HL-60/S4 treated with retinoic acid at 250 ng/mL for 4 days and 3 days (cell line): ENCODE measurements around the gene SIRT5.

Source experiments
- in situ Hi-C: fragments of 300-500 bp; cut with MboI; formaldehyde crosslinking; loops from 2 replicates; pipeline ENCODE4 v1.7.0; 2022; ENCODE audit warnings: low sequenced_read_pairs

Gene SIRT5

DNA sequence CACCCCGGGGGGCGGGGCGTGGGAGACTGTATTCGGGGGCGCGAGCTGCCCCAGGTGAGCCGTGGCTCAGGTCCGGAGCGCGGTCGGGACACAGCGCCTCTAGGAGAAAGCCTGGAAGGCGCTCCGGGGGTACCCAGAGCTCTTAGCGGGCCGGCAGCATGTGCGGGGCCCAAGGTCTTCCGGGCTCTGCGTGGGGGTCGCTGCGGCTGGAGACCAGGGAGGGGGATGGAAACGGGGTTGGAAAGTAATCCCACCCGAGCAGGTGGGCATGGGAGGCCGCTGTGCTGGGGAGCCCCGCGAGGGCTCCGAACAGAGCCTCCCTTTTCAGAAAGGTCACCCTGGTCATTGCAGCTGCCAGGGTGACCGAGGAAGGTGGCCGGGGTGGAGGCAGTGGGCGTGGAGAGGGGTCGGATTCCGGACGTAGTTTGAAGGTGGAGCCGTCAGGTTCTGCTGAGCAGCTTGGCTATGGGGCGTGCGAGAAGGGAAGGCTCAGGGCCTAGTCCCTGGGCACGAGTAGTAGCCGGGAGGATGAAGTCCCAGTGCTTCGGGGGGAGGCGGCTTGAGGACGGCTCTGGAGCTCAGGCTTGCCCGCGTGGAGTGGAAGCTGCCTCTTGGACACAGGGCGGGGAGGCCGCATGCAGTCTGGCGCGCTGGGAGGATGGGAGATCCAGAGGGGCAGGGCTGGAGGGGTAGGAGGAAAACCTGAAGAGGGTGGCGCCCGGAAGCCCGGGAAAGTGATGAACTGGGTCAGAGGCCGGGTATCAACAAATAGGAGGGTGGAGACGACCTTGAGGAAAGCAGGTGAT lies at the start of gene SIRT5:
TSS of gene SIRT5 (plus strand) at position 31 of the 806 bp plus-strand sequence. CDS start 9,510 bp downstream, outside the sequence.
- in situ Hi-C loops: no loop called here

DNA sequence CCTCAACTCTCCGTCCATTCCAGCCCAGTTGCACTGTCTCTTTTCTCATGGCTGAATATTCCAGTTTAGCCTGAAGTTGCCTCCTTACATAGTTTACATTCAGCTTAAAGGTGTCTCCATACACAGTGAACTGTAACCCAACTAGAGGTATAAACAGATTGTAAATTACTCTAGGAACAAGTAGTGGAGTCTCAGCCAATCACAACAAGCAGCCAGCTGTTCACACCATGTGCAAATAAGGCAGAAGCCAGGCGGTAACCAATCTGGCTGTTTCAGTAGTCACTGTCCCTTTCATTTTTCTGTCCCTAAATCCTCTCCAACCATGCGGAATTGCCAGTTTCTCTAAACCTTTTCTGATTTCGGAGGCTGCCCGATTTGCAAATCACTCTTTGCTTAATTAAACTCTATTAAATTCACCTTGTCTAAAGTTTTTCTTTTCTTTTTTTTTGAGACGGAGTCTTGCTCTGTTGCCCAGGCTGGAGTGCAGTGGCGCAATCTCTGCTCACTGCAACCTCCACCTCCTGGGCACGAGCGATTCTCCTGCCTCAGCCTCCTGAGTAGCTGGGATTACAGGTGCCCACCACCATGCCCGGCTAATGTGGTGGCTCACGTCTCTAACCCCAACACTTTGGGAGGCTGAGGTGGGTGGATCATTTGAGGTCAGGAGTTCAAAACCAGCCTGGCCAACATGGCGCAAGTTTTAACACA lies 49.4 kb upstream of the SIRT5 start:
- in situ Hi-C loops: no loop called here

DNA sequence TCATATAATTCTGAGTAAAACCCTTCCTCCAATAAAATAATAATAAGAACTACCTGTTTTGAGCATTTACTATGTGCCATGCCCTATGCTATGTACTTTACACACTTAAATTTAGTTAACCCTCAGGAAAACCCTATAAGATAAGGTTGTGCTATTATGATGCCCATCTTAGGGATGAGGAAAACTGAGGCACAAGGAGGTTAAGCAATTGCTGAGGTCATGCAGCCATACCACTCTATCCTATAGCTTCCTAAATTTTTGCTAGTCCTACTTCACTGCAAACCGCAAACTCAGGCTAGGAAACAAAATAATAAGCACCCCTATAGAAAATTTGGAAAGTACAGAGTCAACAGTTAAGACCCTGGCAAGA lies 48.1 kb upstream of the SIRT5 start:
- in situ Hi-C loops: no loop called here

DNA sequence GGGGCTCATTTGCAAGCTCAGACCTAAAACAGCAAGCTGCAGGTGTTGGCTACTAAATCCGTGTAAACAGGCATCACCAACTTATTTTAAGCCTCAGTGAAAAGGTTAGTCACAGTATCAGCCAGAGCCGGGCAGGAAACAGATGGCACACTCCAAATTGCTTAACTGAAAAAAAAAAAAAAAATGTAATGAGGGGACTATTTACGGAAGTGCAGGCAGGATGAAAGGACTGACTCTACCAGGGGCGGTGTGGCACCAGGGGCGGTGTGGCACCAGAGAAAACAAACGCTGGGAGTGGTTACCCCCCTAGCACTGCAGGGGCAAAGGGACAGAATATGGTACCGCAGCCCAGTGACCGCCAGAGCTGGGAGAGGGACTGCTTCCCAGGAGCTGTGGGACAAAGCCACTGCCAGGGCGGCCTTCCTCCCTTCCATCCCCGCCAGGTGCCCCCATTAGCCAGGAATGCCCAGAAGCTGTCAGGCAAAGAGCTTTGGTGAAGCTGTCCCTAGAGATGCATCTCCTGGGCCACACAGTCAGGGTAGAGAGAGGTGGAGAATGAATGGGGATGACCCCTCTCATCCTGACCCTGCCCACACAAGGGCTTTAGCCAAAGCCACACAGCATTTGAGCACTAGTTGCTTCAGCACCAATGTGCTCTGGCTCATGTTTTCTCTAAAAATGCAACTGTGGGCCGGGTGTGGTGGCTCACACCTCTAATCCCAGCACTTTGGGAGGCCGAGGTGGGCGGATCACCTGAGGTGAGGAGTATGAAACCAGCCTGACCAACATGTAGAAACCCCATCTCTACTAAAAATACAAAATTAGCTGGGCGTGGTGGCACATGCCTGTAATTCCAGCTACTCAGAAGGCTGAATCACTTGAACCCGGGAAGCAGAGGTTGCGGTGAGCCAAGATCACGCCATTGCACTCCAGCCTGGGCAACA lies 47.4 kb upstream of the SIRT5 start:
- in situ Hi-C loops: no loop called here

DNA sequence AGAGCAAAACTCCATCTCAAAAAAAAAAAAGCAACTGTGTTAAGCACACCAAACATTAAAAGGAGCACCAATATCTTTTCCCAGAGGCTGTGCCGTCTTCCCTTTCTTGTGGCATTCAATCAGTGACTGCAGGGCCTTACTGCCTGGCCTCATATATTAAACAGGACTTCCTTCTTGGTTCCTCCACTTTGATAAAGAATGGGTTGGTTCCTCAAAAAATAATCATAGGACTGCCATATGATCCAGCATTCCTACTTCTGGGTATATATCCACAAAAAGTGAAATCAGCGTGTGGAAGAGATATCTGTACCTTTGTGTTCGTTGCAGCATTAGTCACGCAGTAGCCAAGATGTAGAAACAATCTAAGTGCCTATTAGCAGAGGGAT lies 46.7 kb upstream of the SIRT5 start:
- in situ Hi-C loops: no loop called here

DNA sequence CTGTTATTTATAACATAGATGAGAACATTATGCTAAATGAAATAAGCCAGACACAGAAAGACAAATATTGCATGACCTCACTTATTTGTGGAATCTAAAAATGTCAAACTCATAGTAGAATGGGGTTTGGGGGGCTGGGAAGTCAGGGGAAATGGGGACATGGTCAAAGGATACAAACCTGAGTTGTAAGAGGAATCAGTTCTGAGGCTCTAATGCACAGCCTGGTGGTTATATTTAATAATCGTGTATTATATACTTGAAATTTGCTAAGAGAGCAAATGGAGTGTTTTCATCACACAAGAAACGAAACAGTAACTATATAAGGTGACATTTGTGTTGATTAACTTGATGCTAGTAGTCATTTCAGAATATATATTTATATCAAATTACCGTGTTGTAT lies 46.2 kb upstream of the SIRT5 start:
- in situ Hi-C loops: no loop called here

DNA sequence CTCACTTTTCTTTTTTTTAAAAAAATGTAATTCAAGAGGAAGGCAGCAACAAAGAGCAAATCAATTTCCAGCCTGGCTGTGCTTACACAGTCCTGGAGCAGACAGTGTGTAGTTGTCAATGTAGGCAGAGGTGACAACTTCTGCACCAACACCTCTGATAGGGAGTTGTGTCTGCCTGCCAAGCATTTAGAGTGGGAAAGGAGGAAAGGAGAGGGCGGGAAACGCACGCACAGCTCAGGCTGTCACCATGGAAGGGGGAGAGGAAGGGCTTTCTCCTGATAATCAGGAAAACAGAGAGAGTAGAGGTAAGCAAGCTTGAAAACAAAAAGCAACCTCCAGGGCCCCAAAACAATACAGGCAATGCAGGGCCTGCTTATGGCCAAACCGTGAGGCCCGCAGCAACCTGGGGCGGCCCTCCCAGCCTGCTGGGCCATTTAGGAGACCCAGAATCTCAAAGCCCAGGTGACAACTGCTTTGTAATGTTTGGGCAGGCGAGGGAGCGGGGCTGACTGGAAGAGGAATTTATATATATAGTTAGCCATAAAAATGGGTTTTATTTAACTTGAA lies 45.5 kb upstream of the SIRT5 start:
- in situ Hi-C loops: no loop called here

DNA sequence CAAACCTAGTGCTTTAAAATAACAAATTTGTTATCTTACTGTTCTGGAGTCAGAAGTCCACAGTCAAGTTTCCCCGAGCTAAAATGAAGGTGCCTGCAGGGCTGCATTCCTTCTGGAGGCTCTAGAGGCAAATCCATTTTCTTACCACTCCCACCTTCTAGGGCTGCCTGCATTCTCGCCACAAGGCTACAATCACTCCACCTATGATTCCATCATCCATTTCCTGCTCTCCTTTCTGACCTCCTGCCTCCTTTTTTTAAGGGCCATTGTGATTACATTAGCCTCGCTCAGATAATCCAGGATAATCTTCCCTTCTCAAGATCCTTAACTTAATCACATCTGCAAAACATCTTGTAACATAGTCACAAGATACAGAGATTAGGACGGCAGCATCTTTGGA lies 42.4 kb upstream of the SIRT5 start:
- in situ Hi-C loops: no loop called here

DNA sequence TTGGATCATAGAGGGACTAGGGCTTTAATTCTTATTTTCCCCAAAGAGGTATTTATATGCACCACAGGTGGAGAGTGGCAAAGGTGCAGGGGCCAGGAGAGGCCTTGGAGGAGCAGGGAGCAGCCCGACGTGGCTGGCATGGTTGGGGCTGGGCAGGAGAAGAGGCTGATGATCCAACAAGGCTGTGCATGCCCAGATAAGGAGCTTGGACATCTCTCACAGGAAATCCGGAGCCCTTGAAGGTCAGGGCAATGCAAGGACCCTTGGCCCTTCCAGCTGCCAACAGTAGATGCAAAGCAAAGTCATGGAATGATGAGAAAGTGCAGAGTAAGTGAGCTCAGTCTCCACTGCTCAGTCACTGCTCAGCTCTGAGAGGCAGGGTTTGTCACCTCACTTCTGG lies 39.9 kb upstream of the SIRT5 start:
- in situ Hi-C loops: no loop called here

DNA sequence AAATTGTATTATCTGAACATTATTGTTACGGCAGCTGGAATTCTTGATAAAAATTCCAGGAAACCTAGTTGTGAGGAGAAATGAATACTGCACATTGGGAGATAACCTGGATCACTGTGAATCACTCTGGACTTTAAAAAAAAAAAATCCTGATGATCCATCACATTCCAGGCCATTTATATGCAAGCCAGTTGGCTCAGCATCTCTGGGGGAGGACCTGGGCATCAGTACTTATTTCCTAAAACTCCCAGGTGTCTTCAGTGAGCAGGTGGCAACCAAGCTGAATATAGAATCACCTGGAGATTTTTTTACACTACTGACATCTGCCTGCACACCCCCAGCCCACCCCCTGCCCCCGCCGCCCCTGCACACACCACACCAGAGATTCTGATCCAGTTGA lies 39.1 kb upstream of the SIRT5 start:
- in situ Hi-C loops: no loop called here

DNA sequence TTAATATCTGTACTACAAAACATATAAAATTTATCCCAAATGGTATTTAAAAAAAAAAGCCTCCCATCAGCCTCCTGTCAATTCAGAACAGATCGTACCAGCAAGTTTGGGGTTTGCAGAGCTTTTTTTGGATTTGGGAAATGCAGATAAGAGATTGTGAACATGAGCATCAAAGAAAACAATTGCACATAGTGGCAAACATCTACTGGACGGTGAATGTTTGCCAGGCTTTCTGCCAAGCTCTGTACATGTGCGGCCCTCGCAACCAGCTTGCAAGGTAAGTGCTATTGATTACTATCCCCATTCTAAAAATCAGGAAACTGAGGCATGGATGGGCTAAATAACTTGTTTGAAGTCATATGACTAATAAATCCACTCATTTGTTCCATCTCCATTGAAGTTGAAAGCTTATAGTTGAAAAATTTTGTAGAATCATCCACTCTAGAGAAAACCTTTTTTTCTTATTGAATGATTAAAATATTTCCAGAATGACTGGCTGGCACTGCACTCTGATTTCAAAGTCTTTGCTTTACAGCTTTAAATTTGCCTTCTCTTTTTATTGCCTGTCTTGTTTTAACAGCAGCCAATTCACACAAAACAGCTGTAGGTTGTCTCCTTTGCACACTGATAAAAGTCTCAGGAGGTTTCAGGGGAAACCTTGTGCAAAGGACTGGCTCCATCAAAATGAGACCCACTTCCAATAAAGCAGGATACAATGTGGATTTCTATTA lies 37.4 kb upstream of the SIRT5 start:
- in situ Hi-C loops: no loop called here

DNA sequence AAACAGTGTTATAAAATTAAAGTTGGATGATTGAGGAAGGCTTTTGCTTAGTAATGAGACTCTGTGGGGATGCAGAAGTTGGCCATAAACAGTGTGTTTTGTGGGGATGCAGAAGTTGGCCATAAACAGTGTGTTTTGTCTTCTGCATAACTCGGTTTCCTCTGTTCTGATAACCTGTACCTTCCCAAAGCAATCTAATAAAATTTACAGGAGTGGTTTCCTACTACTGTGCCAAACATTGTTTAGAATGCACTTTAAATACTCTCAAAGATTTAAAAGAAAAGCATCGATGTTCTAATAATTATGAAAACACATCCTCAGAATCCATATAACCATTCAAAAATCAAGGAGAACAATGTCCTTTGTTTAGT lies 36.9 kb upstream of the SIRT5 start:
- in situ Hi-C loops: no loop called here

DNA sequence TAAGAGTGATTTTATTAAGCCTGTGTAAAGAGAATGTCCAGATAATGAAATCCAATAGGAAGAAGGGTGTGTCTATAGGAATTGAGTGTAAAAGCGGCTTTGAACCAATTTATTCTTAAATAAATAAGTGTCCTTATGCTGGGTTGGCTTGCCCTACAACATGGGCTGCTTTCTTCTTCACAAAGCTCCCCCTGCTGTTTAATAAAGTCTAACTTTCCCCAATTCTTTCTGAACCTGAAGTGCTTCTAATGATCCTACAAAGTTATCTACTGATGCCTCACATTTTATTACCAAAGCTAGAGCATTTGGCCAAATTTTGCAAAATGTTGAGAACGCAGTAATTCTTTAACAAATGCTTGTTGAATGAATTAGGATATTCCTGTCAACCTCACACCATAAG lies 36.3 kb upstream of the SIRT5 start:
- in situ Hi-C loops: no loop called here

DNA sequence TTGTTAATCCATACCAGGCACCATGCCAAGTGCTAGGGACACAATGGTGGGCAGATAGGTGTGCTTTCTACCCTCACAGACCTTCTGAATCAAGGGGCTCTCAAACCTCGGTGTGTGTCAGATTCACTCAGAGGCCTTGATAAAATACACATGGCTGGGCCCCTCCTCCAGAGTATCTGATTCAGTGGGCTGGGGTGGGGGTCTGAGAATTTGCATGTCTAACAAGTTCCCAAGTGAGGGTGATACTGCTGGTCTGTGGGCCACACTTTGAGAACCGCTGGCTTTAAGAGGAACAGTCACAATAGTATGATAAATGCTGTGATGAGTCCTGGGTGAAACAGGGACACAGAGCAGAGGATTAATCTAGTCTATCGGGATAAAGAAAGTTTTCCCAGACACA lies 35.8 kb upstream of the SIRT5 start:
- in situ Hi-C loops: no loop called here

DNA sequence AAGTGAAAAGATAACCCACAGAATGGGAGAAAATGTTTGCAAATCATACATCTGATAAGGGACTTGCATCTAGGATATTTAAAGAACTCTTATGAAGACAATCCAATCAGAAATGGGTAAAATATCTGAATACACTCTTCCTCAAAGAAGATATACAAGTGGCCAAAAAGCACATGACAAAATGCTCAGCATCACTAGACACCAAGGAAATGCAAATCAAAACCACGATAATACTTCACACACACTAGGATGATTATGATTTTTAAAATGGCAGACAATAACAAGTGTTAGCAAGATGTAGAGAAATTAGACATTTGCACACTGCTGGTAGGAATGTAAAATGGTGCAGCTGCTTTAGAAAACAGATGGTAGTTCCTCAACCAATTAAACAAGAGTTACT lies 34.8 kb upstream of the SIRT5 start:
- in situ Hi-C loops: no loop called here

DNA sequence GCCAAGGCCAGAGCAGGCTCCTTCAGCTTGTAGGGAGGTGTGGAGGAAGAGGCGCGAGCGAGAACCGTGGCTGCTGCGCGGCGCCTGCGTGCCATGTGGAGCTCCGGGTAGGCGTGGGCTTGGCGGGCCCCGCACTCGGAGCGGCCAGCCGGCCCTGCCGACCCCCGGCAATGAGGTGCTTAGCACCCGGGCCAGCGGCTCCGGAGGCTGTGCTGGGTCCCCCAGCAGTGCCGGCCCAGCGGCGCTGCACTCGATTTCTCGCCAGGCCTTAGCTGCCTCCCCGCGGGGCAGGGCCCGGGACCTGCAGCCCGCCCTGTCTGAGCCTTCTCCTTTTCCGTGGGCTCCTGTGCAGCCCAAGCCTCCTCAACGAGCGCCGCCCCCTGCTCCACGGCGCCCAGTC lies 32.9 kb upstream of the SIRT5 start:
- in situ Hi-C loops: no loop called here

DNA sequence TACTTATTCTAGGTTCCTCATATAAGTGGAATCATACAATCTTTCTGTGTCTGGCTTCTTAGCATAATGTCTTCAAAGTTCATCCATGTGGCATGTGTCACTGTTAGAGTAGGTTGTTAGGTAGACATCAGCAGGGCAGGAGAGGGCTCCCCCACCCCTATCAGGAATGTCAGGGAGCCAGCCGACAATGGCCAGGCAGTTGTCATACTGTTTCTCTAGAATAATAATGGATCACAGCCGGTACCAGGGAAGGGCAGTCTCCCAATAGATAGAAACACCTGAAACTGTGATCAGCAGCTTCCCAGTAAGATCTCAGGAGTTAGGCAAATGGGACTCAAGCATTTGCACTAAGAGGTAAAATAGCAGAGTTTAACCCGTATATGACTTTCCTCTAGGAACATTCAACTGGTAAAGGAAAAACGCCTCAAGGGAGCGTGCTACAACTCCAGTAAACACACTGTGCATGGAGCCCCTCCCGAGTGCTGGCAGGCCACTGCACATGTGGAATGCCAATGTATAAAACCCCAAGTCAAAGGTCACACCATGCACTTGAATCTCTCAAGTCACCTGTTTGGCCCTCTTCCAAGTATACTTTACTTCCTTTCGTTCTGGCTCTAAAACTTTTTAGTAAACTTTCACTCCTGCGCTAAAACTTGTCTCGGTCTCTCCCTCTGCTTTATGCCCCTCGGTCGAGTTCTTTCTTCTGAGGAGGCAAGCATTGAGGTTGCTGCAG lies 29.8 kb upstream of the SIRT5 start:
- in situ Hi-C loops: no loop called here

DNA sequence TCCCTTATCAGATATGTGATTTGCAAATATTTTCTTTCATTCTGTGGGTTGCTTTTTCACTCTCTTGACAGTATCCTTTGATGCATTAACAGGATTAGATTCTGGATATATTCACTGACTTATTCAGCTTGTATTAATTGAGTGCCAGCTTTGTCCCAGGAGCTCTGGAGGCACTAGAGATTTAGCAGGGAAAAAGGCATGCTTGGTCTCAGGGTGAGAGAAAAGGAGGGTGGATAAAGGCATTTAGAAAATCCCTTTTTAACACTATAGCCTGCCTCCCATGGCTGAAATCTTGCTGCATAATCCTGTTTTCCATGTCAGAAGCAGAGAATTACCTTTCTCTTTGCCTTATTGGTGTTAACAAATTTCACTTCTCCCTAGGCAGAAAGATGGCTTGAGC lies 28.5 kb upstream of the SIRT5 start:
- in situ Hi-C loops: no loop called here

DNA sequence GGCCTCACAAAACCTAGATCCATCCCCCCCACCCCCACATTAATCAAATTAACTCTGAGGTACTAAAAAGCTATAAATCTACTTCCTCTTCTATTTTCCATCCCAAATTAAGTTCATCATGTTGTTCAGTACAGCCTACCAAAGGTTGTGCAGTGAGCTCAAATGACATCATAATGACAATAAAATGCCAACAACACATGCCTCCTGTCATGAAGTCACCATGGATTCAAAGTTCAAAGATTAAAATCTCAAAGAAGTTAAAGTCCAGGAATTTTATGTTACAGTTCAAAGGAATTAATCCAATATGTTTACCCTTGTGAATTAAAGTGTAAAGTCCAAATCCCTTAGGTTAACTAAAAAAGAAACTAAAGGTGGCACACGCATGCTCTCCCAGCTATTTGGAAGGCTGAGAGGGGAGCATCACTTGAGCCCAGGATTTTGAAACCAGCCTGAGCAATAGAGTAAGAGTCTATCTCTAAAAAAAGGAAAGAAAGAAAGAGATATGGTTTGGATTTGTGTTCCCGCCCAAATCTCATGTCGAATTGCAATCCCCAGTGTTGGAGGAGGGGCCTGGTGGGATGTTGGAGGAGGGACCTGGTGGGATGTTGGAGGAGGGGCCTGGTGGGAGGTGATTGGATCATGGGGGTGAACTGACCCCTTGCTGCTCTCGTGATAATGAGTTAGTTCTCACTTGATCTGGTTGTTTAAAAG lies 25.7 kb upstream of the SIRT5 start:
- in situ Hi-C loops: no loop called here
